Right ventricle myocardium superior (tissue), 1 donor: ENCODE results near the gene LRRC63. TPM values are rescaled to one million over a fixed set of nuclear protein-coding genes. Genes with fewer than 3 reads are reported as not detected.
"Not testable (repeated sequence)": the region's sequence is repeated elsewhere in the genome, so short reads cannot be mapped to it uniquely, and the experiment has no call there.

Experiments
- ATAC-seq: fragments of 200-7000 bp; cut with Tn5 transposase; one replicate; pipeline ENCODE4 v1.9.1; 2020; ENCODE audit warnings: mild to moderate bottlenecking; ENCODE audit not compliant: poor library complexity
- DNase-seq: peaks from one replicate; pipeline ENCODE4 v3.0.0-alpha.2; 2020
- intact Hi-C: fragments of 100-400 bp; cut with DNase I; formaldehyde crosslinking; loops from one replicate; pipeline ENCODE4 v1.11.2; 2022
- total RNA-seq: library from RNA; stranded (reverse); fragmentation: NEBNext Ultra II Directional; extraction: Animal tissue kit (Norgen Biotek cat#: 25700); gene quantifications from one replicate; pipeline ENCODE4 v1.2.1, GENCODE V29; 2021
- donor health status: DM: no; HTN: yes; CAD: no; lungs with severe emphysema.

LRRC63 gene
- total RNA-seq, 1 donor from 2014 or later: not detected

DNA sequence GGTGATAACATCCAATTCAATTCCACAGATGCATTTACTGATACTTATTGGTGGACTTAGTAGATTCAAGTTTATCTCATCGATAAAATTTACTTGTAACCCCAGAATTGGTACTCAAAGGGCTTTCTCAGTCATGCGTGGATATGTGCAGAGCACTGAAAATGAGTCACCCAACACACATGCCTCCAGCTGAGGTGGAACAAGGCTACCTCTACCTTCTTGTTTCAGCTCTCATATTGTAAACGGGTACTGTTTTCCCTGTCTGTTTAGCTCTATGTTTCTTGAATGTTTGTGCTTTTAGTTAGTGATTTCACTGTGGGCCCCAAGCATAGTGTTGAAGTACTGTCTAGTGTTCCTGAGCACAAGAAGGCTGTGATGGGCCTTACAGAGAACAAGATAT lies 1.5 kb downstream of the LRRC63 start:
- DNase-seq (no peak), ATAC-seq (no peak)
- intact Hi-C loops: no loop called here

DNA sequence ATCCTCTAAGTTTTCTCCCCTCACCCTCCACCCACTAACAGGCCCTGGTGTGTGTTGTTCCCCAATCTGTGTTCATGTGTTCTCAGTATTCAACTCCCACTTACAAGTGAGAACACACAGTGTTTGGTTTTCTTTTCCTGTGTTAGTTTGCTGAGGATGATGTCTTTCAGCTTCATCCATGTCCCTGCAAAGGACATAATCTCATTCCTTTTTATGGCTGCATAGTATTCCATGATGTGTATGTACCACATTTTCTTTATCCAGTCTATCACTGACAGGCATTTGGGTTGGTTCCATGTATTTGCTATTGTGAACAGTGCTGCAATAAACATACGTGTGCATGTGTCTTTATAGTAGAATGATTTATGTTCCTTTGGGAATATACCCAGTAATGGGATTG lies 3.0 kb downstream of the LRRC63 start:
- ATAC-seq, intact Hi-C loops, DNase-seq: not testable (repeated sequence)

DNA sequence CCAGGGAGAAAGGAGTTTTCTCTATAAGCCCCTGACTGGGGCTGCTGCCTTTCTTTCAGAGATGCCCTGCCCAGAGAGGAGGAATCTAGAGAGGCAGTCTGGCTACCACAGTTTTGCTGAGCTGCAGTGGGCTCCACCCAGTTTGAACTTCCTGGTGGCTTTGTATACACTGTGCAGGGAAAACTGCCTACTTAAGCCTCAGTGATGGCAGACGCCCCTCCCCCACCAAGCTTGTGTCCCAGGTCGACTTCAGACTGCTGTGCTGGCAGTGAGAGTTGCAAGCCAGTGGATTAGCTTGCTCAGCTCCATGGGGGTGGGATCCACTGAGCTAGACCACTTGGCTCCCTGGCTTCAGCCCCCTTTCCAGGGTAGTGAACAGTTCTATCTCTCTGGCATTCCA lies 8.5 kb downstream of the LRRC63 start:
- intact Hi-C loops, ATAC-seq: not testable (repeated sequence)
- DNase-seq: peak; percentile 79

DNA sequence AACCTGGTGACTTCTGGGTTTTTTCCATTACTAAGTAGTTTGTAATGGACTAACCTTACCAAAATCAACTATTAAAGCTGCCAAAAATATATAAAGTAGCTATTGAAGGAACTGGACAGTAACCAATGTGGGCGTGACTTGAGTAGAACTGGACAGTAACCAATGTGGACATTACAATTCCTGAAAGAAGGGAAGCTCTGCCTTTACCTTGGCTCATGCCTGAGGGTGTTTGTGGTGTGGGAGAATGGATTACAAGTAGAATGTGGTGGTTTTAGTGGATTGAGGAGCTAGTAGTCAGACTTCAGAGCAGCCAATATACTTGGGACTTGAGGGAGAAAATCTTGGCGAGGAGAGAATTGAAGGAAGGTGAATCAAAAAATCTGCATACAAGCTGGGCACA lies 17.5 kb downstream of the LRRC63 start:
- ATAC-seq (no peak), DNase-seq (no peak)
- intact Hi-C loops: no loop called here

DNA sequence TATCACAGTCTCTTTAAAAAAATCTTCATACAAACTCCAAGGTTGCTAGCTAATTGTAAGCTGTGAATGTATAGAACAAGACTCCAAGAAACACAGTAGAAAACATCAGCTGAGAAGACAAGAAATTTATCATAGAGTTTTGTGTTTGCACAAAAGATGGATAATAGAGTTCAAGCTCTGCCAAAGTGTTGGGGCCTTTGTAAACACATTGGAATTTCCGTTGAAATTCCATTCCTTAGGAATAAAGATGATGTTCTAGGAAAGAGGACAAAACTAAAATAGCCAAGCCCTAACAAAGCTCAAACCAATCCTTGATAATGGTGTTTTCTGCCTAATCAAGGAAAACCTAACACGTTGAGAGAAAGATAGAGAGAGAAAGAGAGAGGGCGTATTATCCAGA lies 20.6 kb downstream of the LRRC63 start:
- intact Hi-C loops: no loop called here
- no peak for ATAC-seq

DNA sequence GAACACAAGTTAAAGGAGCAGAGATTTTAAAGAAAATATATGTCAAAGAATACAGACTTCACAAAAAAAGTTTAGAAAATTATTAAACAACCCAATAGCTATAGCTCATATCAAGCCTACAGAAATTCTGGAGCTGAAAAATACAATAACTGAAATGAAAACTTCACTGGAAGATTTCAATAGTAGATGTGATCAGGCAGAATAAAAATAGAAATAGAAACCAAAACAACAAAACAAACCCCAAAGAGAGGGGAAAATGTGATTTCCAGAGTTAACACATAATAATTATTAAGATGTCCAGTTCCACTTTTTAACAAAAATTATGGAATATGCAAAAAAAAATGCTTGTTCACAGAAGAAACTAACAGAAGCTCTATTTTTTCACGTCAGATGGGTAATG lies 23.6 kb downstream of the LRRC63 start:
- no peak for DNase-seq
- intact Hi-C loops: no loop called here
- ATAC-seq: no peak

More for the DNA sequence above, 20.6 kb downstream of the LRRC63 start:
- no peak for DNase-seq

DNA sequence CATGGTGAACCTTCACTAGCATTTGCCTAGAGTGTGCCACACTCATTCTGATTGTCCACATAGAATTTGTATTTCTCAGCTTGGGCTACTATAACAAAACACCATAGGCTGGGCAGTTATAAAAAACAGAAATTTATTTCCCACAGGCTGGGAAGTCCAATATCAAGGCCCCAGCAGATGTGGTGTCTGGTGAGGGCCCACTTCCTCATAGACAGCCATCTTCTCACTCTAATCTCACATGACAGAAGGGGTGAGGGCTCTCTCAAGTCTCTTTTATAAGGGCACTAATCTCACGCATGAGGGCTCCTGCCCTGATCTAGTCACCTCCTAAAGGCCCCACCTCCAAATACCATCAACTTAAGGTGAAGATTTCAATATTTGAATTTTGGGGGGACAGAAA lies 53.6 kb downstream of the LRRC63 start:
- intact Hi-C loops: no loop called here
- no peak for ATAC-seq
- no peak for DNase-seq

DNA sequence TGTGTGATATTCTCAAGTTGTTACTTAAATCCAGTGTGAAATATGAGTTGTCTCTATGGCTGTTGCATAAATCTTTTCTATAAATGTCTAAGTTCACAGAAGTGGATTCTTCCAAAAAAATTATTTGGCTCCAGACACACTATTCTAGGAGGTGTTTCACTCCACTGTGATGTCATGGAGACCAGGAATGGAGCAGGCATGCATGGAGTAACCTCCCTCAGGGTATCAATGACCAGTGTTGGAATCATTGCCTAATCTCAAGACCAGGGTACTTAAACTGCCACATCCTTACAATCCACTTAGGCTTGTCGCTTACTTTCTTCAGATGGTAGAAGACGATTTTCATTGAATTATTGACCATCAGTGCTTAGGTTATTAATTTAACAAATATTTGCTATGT lies 55.4 kb downstream of the LRRC63 start:
- intact Hi-C loops: no loop called here

DNA sequence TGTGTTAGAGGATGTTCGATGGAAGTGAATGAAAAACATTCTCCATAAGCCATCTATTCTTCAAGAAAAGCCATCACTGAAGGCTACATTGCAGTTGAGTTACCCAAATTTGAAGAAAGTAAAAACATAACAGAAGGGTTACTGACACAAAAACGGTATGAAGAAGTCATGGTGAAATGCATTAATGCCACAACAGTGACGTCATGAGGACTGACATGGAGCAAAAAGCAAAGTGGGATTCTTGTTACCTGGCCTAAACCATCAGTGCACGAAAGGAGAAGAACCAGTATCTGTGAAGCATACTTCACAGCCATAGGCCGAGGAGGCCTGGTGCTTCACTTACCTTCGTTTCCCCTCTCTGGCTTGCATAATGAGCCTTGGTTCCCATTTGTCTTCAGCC lies 58.7 kb downstream of the LRRC63 start:
- ATAC-seq (no peak), DNase-seq (no peak)
- intact Hi-C loops: no loop called here

More for the DNA sequence above, 55.4 kb downstream of the LRRC63 start:
- ATAC-seq (no peak), DNase-seq (no peak)

DNA sequence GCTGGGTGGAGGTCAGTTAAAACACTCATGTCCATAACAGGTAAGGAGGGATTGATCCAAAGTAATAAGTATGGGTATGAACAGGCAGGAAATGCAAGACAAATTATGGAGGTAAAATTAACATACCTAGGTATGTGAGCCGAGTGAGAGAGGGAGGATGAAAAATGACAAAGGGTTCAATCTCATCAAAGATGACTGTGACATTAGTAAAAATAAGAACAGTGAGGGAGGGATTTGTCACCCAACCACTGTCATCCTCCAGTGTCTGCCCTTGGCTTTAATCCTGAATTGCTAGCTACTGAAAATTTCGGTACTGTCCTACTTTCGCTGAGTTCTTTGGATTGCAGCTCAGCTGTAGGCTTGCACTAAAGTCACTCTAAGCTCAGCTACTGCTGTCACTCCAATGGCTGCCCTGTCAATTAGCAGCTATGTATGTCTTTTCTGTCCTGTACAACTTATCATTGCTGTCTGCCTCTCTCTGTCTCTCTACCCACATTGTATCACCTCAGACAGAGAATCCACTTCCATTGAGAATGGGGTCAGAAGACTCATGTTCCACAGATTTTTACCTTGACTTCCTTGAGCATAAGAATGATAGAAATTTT lies 62.5 kb downstream of the LRRC63 start:
- no peak for ATAC-seq
- DNase-seq: no peak
- intact Hi-C loops: no loop called here

DNA sequence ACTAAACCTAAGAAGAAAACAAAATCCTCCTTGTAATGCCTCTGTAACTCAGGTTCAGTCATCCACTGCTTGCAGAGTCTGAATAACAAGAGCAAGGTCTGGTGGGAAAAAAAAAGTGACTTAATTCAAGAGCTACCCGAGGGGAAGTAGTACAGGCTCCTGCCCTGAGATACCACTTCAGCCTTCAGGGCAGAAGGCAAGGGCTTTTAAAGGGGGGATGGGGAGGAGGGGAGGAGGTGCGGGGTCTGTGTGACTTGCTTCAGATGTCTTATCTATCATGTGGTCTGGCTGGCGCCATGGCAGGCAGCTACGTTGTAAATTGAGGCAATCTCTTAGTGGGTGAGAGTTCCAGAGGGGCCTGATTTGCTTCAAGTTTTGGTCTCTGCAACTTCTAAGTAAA lies 66.7 kb downstream of the LRRC63 start:
- intact Hi-C loops: no loop called here
- ATAC-seq: no peak
- no peak for DNase-seq

DNA sequence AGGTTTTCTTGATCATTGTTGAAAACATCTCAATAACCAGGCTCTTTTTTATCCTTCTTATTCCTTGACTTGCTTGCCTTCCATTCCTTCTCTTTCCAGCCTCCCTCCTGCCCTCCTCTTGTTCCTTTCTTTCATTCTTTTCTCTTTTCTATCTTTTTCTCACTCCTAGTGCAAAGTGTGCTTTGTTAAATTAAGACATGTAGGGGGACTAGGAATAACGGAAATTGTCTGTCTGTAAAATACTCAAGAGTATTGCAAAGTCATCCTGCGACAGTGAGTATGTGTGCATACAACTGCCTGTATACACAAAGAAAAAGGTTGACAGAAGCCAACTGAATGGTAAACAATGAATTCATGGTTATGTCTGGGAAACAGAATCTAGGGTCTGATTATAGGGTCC lies 70.1 kb downstream of the LRRC63 start:
- no peak for ATAC-seq
- DNase-seq: no peak
- intact Hi-C loops: no loop called here

DNA sequence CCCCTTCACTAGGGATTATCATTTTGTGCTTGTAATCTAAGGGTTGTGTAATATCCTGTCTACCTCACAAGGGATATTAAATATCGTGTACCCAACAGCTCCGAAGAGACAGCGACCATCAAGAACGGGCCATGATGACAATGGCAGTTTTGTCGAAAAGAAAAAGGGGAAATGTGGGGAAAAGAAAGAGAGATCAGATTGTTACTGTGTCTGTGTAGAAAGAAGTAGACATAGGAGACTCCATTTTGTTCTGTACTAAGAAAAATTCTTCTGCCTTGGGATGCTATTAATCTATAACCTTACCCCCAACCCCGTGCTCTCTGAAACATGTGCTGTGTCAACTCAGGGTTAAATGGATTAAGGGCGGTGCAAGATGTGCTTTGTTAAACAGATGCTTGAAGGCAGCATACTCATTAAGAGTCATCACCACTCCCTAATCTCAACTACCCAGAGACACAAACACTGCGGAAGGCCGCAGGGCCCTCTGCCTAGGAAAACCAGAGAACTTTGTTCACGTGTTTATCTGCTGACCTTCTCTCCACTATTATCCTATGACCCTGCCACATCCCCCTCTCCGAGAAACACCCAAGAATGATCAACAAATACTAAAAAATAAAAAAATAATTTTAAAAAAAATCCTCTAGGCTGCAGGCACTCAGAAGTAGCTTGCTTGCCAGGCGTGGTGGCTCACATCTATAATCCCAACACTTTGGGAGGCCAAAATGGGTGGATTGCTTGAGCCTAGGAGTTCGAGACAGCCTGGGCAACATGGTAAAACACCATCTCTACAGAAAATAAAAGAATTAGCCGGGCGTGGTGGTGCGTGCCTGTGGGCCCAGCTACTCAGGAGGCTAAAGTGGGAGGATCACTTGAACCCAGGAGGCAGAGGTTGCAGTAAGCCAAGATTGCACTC lies 72.4 kb downstream of the LRRC63 start:
- DNase-seq, ATAC-seq, intact Hi-C loops: not testable (repeated sequence)

DNA sequence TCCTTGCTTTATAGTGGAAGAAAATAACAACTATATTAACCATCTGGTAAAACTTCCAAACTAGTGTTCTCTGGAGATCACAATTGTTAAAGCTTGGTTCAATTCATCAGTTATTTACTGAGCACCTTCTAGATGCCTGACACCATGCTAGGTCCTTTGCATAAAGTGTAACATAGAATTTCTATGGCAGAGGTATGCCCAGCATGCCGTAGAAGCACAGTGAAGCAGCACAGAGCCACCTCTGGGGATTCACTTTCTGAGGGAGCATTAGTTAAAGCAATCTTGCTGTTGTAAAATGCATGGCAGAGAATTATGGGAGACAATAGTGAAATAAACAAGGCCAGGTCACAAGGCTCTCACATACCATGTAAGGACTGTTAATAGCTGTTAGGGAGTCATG lies 75.2 kb downstream of the LRRC63 start:
- intact Hi-C loops: no loop called here
- ATAC-seq: no peak

DNA sequence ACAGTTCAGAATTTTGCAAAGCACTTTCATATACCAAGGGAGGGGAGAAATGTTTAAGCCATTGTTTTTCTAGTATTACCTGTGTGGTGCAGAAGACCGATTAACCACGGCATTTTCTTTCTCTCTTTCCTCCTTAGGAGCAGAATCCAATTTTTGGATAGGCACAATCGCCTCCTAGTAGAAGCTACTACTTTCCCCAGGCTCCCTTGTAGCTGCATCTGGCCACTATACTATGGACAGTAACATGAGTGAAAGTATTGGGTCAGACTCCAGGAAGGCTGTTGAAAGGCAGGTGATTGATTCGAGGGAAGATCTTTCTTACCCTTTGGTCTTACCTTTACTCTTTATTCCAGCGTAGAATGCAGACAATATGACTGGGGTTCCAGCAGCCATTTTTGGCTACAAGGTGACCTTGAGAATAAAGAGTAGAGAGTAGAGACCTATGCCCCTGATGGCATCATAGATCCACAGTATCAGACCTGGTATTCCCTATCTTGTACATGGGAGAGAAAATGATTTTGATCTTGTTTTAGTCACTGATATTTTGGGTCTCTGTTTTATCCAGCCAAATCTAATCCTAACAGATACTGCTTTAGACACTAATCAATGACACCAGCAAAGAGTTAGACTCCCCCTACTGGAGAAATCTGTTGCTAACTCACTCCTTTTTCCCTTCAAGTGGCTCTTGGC lies 77.0 kb downstream of the LRRC63 start:
- no peak for DNase-seq
- intact Hi-C loops: no loop called here
- ATAC-seq: no peak

More for the DNA sequence above, 75.2 kb downstream of the LRRC63 start:
- DNase-seq: no peak

DNA sequence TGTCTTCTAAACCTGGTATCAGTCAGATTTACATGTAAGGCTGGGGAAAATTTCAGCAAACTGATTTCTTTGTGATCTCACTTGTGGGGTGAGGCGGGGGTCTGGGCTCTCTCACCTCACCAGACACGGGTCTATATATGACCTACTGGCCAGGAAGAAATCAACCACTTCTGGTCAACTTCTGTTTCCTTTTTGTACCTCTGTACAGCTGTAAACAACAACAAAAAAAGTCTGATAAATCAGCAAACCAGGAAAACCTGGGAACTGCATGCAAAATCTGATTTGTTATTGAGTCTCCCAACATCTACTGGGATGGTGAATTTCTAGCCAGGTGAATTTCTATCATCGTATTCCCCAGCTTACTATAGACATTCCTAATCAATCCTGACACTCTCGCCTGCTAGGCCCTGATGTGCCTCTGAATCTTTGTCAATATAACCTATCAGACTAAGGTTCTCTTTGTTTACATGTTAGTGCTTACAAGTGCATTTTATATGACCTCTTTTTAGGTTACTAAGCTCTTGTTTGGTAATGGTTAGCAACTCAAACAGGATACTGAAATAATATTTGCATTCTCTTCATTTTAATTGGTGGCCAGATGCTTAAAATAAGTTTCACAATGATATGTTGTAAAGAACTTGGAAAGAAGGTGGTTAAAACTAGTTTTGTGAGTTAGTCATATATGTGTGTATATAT lies 77.7 kb downstream of the LRRC63 start:
- DNase-seq (no peak), ATAC-seq (no peak)
- intact Hi-C loops: no loop called here

DNA sequence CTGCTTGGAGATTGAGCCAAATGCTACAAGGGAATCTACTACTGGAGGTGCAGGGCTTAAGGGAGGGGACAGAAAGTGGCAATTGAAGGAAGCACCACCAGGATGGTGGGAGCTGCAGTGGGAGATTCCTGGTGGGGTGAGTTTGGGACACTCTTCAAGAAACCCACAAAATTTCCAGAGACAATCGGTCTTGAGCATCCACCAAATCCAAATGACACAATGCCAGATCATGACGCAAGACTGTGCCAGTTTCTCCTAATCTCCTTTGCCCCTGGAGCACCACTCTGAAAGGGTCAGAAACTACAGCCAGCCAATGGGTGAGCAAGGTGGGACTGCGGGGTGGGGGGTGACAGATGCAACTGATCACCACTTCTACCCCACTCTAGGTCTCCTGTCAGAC lies 78.7 kb downstream of the LRRC63 start:
- no peak for ATAC-seq
- intact Hi-C loops: no loop called here
- no peak for DNase-seq

DNA sequence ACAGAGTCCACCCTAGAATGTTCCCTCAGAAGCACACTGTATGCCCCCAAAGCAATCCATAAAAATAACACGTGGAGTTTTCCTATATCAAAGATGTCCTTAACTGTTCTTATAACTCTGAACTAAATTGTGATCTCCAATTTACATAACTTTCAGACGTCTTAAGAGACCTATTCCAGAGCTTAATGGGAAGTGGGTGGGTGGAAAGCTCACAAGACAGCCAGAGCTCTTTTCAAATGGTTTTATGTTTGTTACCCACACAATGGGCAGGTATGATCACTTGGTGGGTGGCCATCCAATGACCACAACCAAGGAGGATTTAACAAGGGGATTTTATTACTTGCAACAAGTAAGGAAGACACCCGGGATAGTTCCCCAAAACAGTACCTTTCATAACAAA lies 81.7 kb downstream of the LRRC63 start:
- intact Hi-C loops: no loop called here
- no peak for ATAC-seq
- DNase-seq: no peak

DNA sequence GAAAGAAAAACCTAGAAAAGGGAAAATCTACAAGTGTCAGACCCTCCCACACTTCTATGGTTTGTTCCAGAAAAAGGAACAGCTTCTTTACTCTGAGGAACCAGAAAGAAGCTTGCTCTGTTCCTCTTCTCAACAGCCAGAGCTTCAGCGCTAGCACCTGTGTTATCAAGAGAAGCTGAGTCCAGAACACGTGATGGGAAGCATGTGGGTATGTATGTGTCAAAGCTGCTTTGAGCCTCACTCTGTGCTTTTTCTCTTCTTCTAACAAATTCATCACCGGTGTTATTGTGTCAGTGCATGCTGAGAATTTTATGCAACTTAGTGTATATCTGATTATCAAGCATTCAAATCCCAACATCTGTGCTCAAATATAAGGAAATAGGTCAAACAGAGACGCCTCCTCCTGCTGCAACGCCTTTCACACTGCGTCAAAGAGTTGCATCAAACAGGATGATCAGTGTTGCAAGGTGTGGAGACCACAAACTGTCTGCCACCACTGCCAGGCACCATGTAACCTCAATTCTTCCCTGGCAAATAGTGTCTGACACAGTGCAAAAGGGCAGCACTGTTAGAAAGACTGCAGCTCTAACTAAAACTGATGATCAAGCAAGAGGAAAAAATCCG lies 83.9 kb downstream of the LRRC63 start:
- DNase-seq (peak; percentile 43), ATAC-seq (peak; percentile 58)
- intact Hi-C loops: no loop called here
